A549 (cell line): ENCODE data around the gene FGF1.

Experiments used
- EP300 ChIP-seq, 2 experiments: fragments of >200 bp; sonication (Bioruptor Twin); formaldehyde crosslinking; IDR thresholded peaks; 2 replicates in 1 of 2; 3 replicates in 1 of 2; pipeline ENCODE4 v1.6.1; 2016 to 2017
- HOXB13 ChIP-seq: fragments of 250-450 bp; sonication (Bioruptor Pico); IDR thresholded peaks from 2 replicates; pipeline ENCODE4 v1.5.0; 2020; ENCODE audit warnings: low read depth, mild to moderate bottlenecking, moderate library complexity
- JUNB ChIP-seq: fragments of >200 bp; sonication (Bioruptor Twin); formaldehyde crosslinking; IDR thresholded peaks from 2 replicates; pipeline ENCODE4 v1.6.1; 2016
- MAFK ChIP-seq: fragments of 450-650 bp; IDR thresholded peaks from 2 replicates; pipeline ENCODE4 v1.6.1; 2014; ENCODE audit not compliant: partially characterized antibody
- MAZ ChIP-seq: fragments of 150-350 bp; IDR thresholded peaks from 2 replicates; pipeline ENCODE4 v1.6.1; 2014; ENCODE audit warnings: antibody characterized with exemption, low read depth, low read length, borderline replicate concordance
- POLR2A ChIP-seq: IDR thresholded peaks from 2 replicates; pipeline ENCODE4 v1.6.1; 2012; ENCODE audit warnings: mild to moderate bottlenecking, low read length
- RCOR1 ChIP-seq: fragments of 150-350 bp; IDR thresholded peaks from 2 replicates; pipeline ENCODE4 v1.6.1; 2014; ENCODE audit warnings: antibody characterized with exemption, low read length, low read depth
- RFX5 ChIP-seq: fragments of 450-650 bp; IDR thresholded peaks from 2 replicates; pipeline ENCODE4 v1.7.1; 2014; ENCODE audit warnings: antibody characterized with exemption, mild to moderate bottlenecking, moderate library complexity
- SMC3 ChIP-seq: fragments of >200 bp; sonication (Bioruptor Twin); formaldehyde crosslinking; IDR thresholded peaks from 3 replicates; pipeline ENCODE4 v1.6.1; 2018; ENCODE audit warnings: inconsistent platforms
- SREBF2 ChIP-seq: fragments of 450-650 bp; IDR thresholded peaks from 2 replicates; pipeline ENCODE4 v1.6.1; 2014; ENCODE audit warnings: mild to moderate bottlenecking, moderate library complexity
- TF ChIP-seq, protein P1 (sequence below): fragments of >200 bp; sonication (Bioruptor Twin); formaldehyde crosslinking; IDR thresholded peaks from 3 replicates; pipeline ENCODE4 v1.5.1; 2016
- TF ChIP-seq, protein P2 (sequence below): IDR thresholded peaks from 2 replicates; pipeline ENCODE4 v1.6.1; 2012
- TF ChIP-seq, protein P3 (sequence below): IDR thresholded peaks from 2 replicates; pipeline ENCODE4 v1.6.1; 2012
- TF ChIP-seq, protein P4 (sequence below): fragments of 250-450 bp; sonication (Bioruptor Pico); IDR thresholded peaks from 2 replicates; pipeline ENCODE4 v1.5.0; 2020; ENCODE audit warnings: low read depth, mild to moderate bottlenecking, moderate library complexity

DNA sequence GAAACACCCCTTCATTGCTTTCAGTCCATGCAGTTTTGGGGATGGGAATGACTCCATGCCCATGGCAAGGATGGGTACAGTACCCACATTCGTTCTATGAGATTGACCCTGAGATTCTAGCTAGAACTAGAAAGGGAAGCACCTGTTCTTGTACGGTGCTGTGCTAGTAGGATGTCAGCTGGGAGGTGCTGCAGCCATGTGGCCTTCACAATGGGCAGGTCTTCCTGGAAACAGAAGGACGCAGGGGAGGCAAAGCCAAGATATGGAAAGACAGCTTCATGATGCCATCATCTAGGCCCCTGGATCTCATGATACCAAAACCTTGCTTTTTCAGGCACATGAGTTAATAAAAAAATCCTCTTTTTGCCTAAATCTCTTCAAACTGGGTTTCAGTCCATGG is 10.5 kb upstream of the FGF1 start:
- TF ChIP-seq, protein P1, sequence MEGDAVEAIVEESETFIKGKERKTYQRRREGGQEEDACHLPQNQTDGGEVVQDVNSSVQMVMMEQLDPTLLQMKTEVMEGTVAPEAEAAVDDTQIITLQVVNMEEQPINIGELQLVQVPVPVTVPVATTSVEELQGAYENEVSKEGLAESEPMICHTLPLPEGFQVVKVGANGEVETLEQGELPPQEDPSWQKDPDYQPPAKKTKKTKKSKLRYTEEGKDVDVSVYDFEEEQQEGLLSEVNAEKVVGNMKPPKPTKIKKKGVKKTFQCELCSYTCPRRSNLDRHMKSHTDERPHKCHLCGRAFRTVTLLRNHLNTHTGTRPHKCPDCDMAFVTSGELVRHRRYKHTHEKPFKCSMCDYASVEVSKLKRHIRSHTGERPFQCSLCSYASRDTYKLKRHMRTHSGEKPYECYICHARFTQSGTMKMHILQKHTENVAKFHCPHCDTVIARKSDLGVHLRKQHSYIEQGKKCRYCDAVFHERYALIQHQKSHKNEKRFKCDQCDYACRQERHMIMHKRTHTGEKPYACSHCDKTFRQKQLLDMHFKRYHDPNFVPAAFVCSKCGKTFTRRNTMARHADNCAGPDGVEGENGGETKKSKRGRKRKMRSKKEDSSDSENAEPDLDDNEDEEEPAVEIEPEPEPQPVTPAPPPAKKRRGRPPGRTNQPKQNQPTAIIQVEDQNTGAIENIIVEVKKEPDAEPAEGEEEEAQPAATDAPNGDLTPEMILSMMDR: no peak
- no peak for TF ChIP-seq RCOR1
- TF ChIP-seq JUNB: no peak
- TF ChIP-seq POLR2A: no peak
- no peak for TF ChIP-seq MAZ
- no peak for TF ChIP-seq RFX5
- TF ChIP-seq, protein P2, sequence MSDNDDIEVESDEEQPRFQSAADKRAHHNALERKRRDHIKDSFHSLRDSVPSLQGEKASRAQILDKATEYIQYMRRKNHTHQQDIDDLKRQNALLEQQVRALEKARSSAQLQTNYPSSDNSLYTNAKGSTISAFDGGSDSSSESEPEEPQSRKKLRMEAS: no peak
- TF ChIP-seq SREBF2: no peak
- TF ChIP-seq MAFK: no peak
- TF ChIP-seq, protein P3, sequence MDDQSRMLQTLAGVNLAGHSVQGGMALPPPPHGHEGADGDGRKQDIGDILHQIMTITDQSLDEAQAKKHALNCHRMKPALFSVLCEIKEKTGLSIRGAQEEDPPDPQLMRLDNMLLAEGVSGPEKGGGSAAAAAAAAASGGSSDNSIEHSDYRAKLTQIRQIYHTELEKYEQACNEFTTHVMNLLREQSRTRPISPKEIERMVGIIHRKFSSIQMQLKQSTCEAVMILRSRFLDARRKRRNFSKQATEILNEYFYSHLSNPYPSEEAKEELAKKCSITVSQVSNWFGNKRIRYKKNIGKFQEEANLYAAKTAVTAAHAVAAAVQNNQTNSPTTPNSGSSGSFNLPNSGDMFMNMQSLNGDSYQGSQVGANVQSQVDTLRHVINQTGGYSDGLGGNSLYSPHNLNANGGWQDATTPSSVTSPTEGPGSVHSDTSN: no peak
- TF ChIP-seq EP300 (IDR thresholded peaks at IDR 0.05): no peak
- TF ChIP-seq, protein P4, sequence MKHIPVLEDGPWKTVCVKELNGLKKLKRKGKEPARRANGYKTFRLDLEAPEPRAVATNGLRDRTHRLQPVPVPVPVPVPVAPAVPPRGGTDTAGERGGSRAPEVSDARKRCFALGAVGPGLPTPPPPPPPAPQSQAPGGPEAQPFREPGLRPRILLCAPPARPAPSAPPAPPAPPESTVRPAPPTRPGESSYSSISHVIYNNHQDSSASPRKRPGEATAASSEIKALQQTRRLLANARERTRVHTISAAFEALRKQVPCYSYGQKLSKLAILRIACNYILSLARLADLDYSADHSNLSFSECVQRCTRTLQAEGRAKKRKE (CRISPR knock-in tag): no peak
- no peak for TF ChIP-seq SMC3
- TF ChIP-seq HOXB13 (CRISPR knock-in tag): no peak
